GM12892 (cell line): ENCODE measurements around the gene MPST.

ENCODE experiments used
- DNase-seq: peaks from one replicate; pipeline ENCODE4 v3.0.0; 2011; ENCODE audit not compliant: insufficient read length
- FAIRE-seq: peaks from 2 replicates; lab custom pipeline; 2011; peaks lifted over from hg19 to GRCh38; lab: Jason Lieb, UNC
- POLR2A ChIP-seq: IDR thresholded peaks from 2 replicates; pipeline ENCODE4 v1.6.1; 2011; ENCODE audit warnings: low read depth, low read length, control low read depth
- POLR2AphosphoS5 ChIP-seq: IDR thresholded peaks from 2 replicates; pipeline ENCODE4 v1.6.1; 2011; ENCODE audit warnings: low read depth, low read length, control low read depth
- TAF1 ChIP-seq: IDR thresholded peaks from 2 replicates; pipeline ENCODE4 v1.6.1; 2011; ENCODE audit warnings: low read depth, mild to moderate bottlenecking, control low read depth, low read length, borderline replicate concordance

MPST gene

DNA sequence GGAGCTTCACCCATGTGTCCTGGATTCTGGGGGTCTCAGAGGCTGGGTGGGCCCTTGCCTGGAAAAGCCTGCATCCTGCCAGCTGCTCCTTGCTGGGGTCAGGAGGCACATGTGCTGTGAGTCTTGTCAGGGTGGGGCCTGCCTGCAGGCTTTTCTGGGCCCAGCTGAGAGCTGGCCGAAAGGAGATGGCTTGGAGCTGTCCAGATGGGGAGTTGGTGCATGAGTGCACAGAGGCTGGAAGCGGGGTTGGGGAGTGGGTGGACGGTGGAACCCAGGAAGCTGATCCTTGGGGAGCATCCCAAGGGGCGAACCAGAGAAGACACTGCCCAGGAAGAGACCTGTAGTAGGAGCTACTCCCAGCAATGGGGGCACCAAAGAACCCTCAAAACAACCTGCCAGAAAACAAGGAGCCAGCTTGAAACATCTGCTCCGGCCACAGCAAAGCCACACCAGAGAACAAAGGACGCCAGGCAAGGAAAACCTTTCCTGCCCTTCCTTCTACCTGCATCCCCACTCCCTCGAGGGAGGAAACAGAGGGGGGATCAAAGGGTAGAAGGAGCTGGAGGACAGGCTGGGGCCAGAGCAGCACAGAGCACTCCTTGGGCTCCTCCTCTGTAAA, 23.8 kb downstream of the MPST start:
- TF ChIP-seq TAF1 (no peak), POLR2A (no peak), POLR2AphosphoS5 (no peak)
- FAIRE-seq = no peak
- DNase-seq = no peak

- TF ChIP-seq POLR2A = no peak
- TF ChIP-seq TAF1 = no peak
- TF ChIP-seq POLR2AphosphoS5 = no peak
- FAIRE-seq (peak; percentile 93), DNase-seq (peak; percentile 93)
Measured at GRCh38 chr22:37043828-37044538, 24.4 kb downstream of the MPST start.

DNA sequence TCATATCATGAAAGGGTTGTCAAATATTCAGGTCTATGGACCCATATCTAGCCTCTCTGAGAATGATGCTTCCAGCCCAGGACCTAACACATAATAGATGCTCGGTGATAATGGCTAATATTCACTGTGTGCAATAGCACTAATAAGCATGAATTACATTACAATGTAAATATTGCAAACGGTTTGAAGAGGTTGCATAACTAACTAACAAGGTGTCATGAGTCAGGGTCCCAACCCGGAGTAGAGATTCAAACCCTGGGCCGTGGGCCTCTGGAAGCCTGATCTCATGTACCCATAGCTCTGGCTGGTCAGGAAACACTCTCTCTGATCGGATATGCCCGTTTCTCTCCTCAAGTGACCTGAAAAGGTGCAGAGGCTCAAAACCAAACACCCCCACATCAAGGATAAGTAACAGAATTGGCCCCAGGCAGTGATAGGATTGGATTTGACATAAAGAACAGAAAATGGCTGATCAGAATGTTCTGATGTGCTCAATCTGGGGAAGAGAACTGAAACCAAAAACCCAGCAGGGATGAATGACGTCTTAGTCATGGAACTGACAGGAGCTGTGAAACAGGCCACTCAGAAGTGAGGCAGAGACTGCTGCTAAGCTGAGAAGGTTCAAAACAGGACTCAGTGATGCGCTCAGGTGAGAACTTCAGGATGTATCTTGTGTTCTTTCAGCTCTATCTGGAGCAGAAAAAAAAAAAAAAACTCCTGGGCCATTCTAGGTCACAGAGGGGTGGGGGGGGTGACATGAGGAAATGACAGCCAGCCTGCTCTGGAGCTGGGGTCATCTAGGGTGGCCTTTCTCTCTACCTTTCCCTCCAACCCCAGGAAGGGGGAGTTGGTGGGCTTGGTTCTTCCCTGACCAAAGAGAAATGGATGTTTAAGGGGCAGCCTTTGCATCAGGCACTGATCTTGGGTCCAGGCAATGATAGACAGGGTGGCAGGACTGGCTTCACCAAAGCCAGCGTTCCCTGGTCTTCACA, 25.4 kb downstream of the MPST start:
- no peak for DNase-seq
- TF ChIP-seq POLR2A = no peak
- no peak for TF ChIP-seq POLR2AphosphoS5
- no peak for TF ChIP-seq TAF1
- FAIRE-seq = no peak

GRCh38 chr22:37045958-37046357, 26.4 kb downstream of the MPST start:
- DNase-seq = no peak
- peak; percentile 14 for FAIRE-seq
- TF ChIP-seq TAF1 (no peak), POLR2AphosphoS5 (no peak), POLR2A (no peak)

GRCh38 chr22:37046589-37046988, 27.0 kb downstream of the MPST start:
- TF ChIP-seq POLR2AphosphoS5 = no peak
- TF ChIP-seq POLR2A = no peak
- TF ChIP-seq TAF1 = no peak
- DNase-seq (no peak), FAIRE-seq (no peak)

- no peak for FAIRE-seq
- DNase-seq = no peak
- no peak for TF ChIP-seq POLR2A
- no peak for TF ChIP-seq TAF1
- no peak for TF ChIP-seq POLR2AphosphoS5
Measured at GRCh38 chr22:37047006-37047405, 27.5 kb downstream of the MPST start.

- no peak for TF ChIP-seq TAF1
- DNase-seq = no peak
- no peak for FAIRE-seq
Measured at GRCh38 chr22:37048133-37048532, 28.6 kb downstream of the MPST start.

DNA sequence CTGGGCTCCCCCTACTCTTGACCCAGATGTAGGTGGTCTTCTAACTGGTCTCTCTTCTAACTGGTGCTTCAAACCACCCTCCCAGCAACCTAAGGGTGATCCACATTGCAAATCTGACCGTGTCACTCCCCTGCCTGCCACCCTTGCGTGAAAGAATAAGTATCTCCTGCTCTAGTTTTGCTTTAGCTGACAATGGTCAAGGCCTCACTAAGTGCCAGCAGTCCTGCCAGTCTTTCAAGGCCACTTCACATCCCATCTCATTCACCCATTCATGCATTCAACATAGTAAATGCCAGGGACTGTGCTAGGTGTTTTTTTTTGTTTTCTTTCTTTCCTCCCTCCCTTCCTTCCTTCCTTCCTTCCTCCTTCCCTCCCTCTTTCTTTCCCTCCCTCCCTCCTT, 29.7 kb downstream of the MPST start:
- DNase-seq (no peak), FAIRE-seq (no peak)
- TF ChIP-seq POLR2A (no peak), TAF1 (no peak), POLR2AphosphoS5 (no peak)

DNA sequence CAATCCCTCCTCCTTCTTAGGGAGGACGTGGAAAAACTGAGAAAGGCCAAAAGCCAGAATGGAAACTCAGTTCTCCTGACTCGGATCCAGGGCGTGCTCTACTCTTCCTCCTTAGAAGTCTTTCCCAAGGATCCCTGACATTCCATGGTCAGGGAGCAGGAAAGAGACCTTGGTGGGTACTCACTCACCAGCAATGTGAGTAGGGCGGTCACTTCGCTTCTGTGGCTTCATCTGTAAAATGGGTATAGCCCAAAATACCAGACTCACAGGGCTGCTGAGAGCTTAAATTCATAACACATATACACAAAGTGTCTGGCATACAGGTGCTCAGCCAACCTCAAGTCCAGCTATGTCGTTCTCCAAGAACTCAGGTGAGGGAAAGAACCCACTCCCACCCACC, 31.4 kb downstream of the MPST start:
- DNase-seq (no peak), FAIRE-seq (no peak)
- TF ChIP-seq TAF1 (no peak), POLR2AphosphoS5 (no peak), POLR2A (no peak)

GRCh38 chr22:37051391-37052385, 32.1 kb downstream of the MPST start, which contains the start of gene KCTD17:
TSS of gene KCTD17 (plus strand) at chr22:37051742. CDS start at chr22:37051761, 19 bp downstream.
- TF ChIP-seq POLR2AphosphoS5 (no peak), POLR2A (peak; percentile 21; the same call in 1 of the 2 replicates)
- FAIRE-seq (peak; percentile 83), DNase-seq (peak; percentile 99)
